Astrocyte (in vitro differentiated cells and primary cell): ENCODE results near the gene SPINK8. TPM values are rescaled to one million over a fixed set of nuclear protein-coding genes. Genes with fewer than 3 reads are reported as not detected.

Experiments used
- DNase-seq: peaks from one replicate; pipeline ENCODE4 v3.0.0-alpha.2; 2010; ENCODE audit warnings: low read depth
- FAIRE-seq: peaks from 2 replicates; lab custom pipeline; 2011; peaks lifted over from hg19 to GRCh38; lab: Jason Lieb, UNC
- H2AFZ ChIP-seq: 2 replicates; pipeline ENCODE4 v1.6.0; 2012; ENCODE audit warnings: low read depth, low read length, inconsistent platforms
- H3K27ac ChIP-seq: 2 replicates; pipeline ENCODE4 v1.5.1; 2011; ENCODE audit warnings: low read depth, low read length, inconsistent platforms
- H3K27me3 ChIP-seq: 2 replicates; pipeline ENCODE4 v1.6.0; 2011; ENCODE audit warnings: low read length, inconsistent platforms; ENCODE audit not compliant: insufficient read depth
- H3K36me3 ChIP-seq: 2 replicates; pipeline ENCODE4 v1.5.1; 2011; ENCODE audit warnings: low read length, inconsistent platforms; ENCODE audit not compliant: insufficient read depth
- H3K4me1 ChIP-seq: 2 replicates; pipeline ENCODE4 v1.5.1; 2011; ENCODE audit warnings: low read length, inconsistent platforms; ENCODE audit not compliant: insufficient read depth
- H3K4me2 ChIP-seq: 2 replicates; pipeline ENCODE4 v1.6.0; 2012; ENCODE audit warnings: low read length, inconsistent platforms
- H3K4me3 ChIP-seq: 2 replicates; pipeline ENCODE4 v1.5.1; 2011; ENCODE audit warnings: low read depth, mild to moderate bottlenecking, low read length, inconsistent platforms; ENCODE audit not compliant: insufficient read depth
- H3K79me2 ChIP-seq: 2 replicates; pipeline ENCODE4 v1.6.0; 2012; ENCODE audit warnings: mild to moderate bottlenecking, low read length, inconsistent platforms; ENCODE audit not compliant: insufficient read depth
- H3K9ac ChIP-seq: 2 replicates; pipeline ENCODE4 v1.6.0; 2012; ENCODE audit warnings: mild to moderate bottlenecking, low read length, inconsistent platforms
- H3K9me3 ChIP-seq: 2 replicates; pipeline ENCODE4 v1.5.1; 2012; ENCODE audit warnings: low read depth, mild to moderate bottlenecking, low read length, inconsistent platforms; ENCODE audit not compliant: insufficient read depth
- H4K20me1 ChIP-seq: 2 replicates; pipeline ENCODE4 v1.6.0; 2012; ENCODE audit warnings: low read length, inconsistent platforms; ENCODE audit not compliant: insufficient read depth
- H3K27ac Mint-ChIP-seq: one replicate; pipeline ENCODE4 v1.8.0; 2021; ENCODE audit warnings: mild to moderate bottlenecking, mixed read lengths; ENCODE audit not compliant: unreplicated experiment
- H3K27me3 Mint-ChIP-seq: one replicate; pipeline ENCODE4 v1.8.0; 2021; ENCODE audit warnings: low read depth, mixed read lengths; ENCODE audit not compliant: unreplicated experiment
- H3K36me3 Mint-ChIP-seq: one replicate; pipeline ENCODE4 v1.8.0; 2021; ENCODE audit warnings: low read depth, mixed read lengths; ENCODE audit not compliant: unreplicated experiment
- H3K4me1 Mint-ChIP-seq: one replicate; pipeline ENCODE4 v1.8.0; 2021; ENCODE audit warnings: low read depth, mixed read lengths; ENCODE audit not compliant: unreplicated experiment
- H3K4me3 Mint-ChIP-seq: one replicate; pipeline ENCODE4 v1.8.0; 2021; ENCODE audit warnings: mild to moderate bottlenecking, moderate library complexity, mixed read lengths; ENCODE audit not compliant: unreplicated experiment
- H3K9me3 Mint-ChIP-seq: one replicate; pipeline ENCODE4 v1.8.0; 2021; ENCODE audit warnings: mild to moderate bottlenecking, mixed read lengths; ENCODE audit not compliant: unreplicated experiment
- CTCF ChIP-seq: IDR thresholded peaks from 2 replicates; pipeline ENCODE4 v1.5.1; 2011; ENCODE audit warnings: low read depth, mild to moderate bottlenecking, inconsistent platforms, low read length, moderate library complexity; ENCODE audit not compliant: insufficient read depth
- EZH2 ChIP-seq: IDR thresholded peaks from 2 replicates; pipeline ENCODE4 v1.6.1; 2012; ENCODE audit warnings: mild to moderate bottlenecking, low read length, inconsistent platforms; ENCODE audit not compliant: insufficient read depth
- total RNA-seq: library from RNA; stranded (reverse); gene quantifications from 2 replicates; pipeline ENCODE4 v1.2.1, GENCODE V29; 2021

Gene SPINK8
- total RNA-seq, 1 donor from 2014 or later = not detected

GRCh38 chr3:48287034-48287433 is 46.4 kb downstream of the SPINK8 start:
- Mint-ChIP-seq H3K36me3 (peaks cover 9% of the 10 kb centered on the region), H3K27ac (no peak overlapping the region), H3K4me1 (peaks cover 7% of the 10 kb centered on the region), H3K27me3 (no peaks in the 10 kb centered on the region), H3K9me3 (no peaks in the 10 kb centered on the region), H3K4me3 (no peak overlapping the region)
- Histone ChIP-seq H3K79me2 (no peaks in the 10 kb centered on the region), H2AFZ (no peak overlapping the region), H3K4me1 (no peaks in the 10 kb centered on the region), H4K20me1 (no peaks in the 10 kb centered on the region), H3K9ac (no peak overlapping the region), H3K9me3 (no peaks in the 10 kb centered on the region), H3K27me3 (no peaks in the 10 kb centered on the region), H3K36me3 (no peaks in the 10 kb centered on the region), H3K27ac (no peak overlapping the region), H3K4me2 (no peak overlapping the region), H3K4me3 (no peak overlapping the region)
- DNase-seq (no peak), FAIRE-seq (no peak)
- no peak for TF ChIP-seq CTCF
- TF ChIP-seq EZH2 = no peak

DNA sequence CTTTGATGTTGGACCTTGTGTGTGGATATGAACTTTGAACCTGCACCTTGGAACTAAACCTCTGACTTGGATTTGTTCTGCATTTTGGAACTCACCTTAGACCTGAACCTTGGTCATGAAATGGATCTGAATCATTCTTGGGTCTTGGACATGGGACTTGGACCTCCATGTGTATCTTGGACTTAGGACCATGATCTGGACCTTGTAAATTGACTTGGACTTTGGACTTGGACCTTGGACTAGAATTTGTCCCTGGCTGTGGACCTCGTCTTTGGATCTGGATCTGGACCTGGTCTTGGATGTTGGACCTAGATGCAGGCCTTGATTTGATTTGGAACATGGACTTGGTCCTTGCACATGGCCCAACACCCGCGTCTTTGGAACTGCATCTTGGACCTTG is 47.2 kb downstream of the SPINK8 start:
- Histone ChIP-seq H3K27ac (no peak overlapping the region), H2AFZ (no peak overlapping the region), H3K79me2 (no peaks in the 10 kb centered on the region), H3K4me3 (no peak overlapping the region), H4K20me1 (no peaks in the 10 kb centered on the region), H3K9ac (no peak overlapping the region), H3K4me1 (no peaks in the 10 kb centered on the region), H3K27me3 (no peaks in the 10 kb centered on the region), H3K9me3 (no peaks in the 10 kb centered on the region), H3K36me3 (no peaks in the 10 kb centered on the region), H3K4me2 (no peak overlapping the region)
- H3K4me3 Mint-ChIP-seq = no peak overlapping the region
- FAIRE-seq (no peak), DNase-seq (no peak)
- no peaks in the 10 kb centered on the region for H3K9me3 Mint-ChIP-seq
- H3K4me1 Mint-ChIP-seq = peaks cover 7% of the 10 kb centered on the region
- peaks cover 9% of the 10 kb centered on the region for H3K36me3 Mint-ChIP-seq
- H3K27me3 Mint-ChIP-seq = no peaks in the 10 kb centered on the region
- TF ChIP-seq EZH2 = no peak
- H3K27ac Mint-ChIP-seq = no peak overlapping the region

DNA sequence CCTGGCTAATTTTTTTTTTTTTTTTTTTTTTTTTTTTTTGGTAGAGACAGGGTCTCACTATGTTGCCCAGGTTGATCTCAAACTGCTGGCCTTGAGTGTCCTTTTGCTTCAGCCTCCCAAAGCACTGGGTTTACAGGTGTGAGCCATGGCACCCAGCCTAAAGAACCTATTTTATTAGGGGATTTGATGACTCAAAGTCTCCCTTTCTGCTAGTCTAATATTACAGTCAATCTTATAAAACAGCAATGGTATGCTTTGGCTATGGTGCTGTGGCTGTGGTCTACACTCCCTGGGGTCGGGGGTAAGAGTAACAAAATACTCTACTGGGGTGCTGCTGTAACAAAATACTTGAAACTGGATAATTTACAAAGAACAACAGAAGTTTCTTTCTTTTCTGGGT is 47.8 kb downstream of the SPINK8 start:
- H3K27me3 Mint-ChIP-seq = no peaks in the 10 kb centered on the region
- no peaks in the 10 kb centered on the region for H3K36me3 ChIP-seq
- peaks cover 7% of the 10 kb centered on the region for H3K4me1 Mint-ChIP-seq
- no peak overlapping the region for H3K27ac ChIP-seq
- DNase-seq (no peak), FAIRE-seq (no peak)
- H3K36me3 Mint-ChIP-seq = peaks cover 9% of the 10 kb centered on the region
- no peaks in the 10 kb centered on the region for H3K4me1 ChIP-seq
- H3K4me3 Mint-ChIP-seq = no peak overlapping the region
- TF ChIP-seq EZH2 (no peak), CTCF (no peak)
- H3K4me3 ChIP-seq = no peak overlapping the region
- H3K79me2 ChIP-seq = no peaks in the 10 kb centered on the region
- no peak overlapping the region for H3K27ac Mint-ChIP-seq
- no peaks in the 10 kb centered on the region for H3K9me3 Mint-ChIP-seq
- H3K27me3 ChIP-seq = no peaks in the 10 kb centered on the region
- no peaks in the 10 kb centered on the region for H3K9me3 ChIP-seq
- no peak overlapping the region for H3K9ac ChIP-seq
- no peak overlapping the region for H3K4me2 ChIP-seq
- no peak overlapping the region for H2AFZ ChIP-seq
- H4K20me1 ChIP-seq = no peaks in the 10 kb centered on the region
